Amniotic epithelial cell (primary cell): ENCODE data around the gene ZNF576.
"Not testable (repeated sequence)": the region's sequence is repeated elsewhere in the genome, so short reads cannot be mapped to it uniquely, and the experiment has no call there.

Source experiments
- DNase-seq: peaks from one replicate; pipeline ENCODE4 v3.0.0-alpha.2; 2010; ENCODE audit warnings: low read depth

Gene ZNF576

DNA sequence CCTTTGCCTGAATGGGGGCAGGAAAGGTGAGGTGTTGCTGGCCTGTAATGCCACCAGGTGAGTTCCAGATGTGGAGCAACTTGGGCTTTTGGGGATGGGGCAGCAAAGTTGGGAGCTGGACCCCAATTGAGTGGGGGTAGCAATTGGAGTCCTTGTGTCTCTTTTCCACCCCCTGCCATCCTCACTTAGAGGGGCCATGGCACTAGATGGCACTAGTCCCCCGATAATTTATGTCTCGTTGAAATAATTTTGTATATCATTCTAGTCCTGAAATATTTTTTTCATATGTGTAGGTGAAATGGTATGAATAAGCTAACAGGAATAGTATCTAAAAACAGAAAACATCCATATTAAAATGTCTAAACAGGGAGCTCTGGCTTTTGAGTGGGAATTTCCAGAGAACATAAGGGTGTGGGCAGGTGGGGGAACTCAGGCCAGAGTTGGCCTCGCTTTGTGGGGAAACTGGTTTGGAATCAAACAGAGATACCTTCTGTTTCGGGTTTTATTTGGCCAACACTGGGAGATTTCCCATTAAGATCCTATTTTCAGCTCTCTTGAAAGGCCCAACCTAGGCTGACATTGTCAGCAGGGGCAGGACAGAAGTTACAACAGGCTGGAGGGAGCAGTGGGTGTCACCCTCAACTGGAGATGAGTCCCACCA lies 3.4 kb downstream of the ZNF576 start:
- no peak for DNase-seq

DNA sequence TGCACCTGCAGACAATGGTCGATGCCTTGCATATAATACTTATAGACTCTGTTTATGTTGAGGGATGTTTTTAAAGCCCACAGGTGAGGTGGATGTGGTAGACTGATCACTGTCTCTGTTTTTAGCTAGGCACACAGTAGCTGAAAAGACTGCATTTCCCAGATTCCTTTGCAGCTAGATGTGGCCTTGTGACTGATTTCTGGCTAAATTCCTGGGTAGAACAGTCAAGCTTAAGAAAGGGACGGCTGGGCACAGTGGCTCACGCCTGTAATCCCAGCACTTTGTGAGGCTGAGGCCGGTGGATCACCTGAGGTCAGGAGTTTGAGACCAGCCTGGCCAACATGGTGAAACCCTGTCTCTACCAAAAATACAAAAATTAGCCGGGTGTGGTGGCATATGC lies 3.9 kb downstream of the ZNF576 start:
- DNase-seq, result not testable (repeated sequence)

DNA sequence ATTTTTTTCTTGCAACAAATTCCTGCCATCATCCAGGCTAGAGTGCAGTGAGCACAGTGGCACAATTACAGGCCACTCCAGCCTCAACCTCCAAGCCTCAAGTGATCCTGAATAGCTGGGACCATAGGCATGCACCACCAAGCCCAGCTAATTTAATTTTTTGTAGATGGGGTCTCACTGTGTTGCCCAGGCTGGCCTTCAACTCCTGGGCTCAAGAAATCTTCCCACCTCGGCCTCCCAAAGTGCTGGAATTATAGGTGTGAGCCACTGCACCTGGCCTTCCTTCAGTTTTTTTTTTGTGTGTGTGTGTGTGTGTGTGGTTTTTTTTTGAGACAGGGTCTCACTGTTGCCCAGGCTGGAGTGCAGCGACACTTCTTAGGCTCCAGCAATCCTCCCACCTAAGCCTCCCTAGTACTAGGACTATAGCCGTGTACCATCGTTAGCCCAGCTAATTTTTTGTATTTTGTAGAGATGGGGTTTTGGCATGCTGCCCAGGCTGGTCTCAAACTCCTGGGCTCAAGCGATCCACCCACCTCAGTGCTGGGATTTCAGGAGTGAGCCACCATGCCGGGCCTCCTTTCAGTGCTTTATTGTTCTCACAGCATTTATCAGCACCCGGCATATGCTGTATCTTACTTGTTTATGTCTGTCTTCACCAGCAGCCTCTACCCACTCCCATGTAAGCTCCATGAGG lies 9.6 kb downstream of the ZNF576 start:
- DNase-seq, result no peak

DNA sequence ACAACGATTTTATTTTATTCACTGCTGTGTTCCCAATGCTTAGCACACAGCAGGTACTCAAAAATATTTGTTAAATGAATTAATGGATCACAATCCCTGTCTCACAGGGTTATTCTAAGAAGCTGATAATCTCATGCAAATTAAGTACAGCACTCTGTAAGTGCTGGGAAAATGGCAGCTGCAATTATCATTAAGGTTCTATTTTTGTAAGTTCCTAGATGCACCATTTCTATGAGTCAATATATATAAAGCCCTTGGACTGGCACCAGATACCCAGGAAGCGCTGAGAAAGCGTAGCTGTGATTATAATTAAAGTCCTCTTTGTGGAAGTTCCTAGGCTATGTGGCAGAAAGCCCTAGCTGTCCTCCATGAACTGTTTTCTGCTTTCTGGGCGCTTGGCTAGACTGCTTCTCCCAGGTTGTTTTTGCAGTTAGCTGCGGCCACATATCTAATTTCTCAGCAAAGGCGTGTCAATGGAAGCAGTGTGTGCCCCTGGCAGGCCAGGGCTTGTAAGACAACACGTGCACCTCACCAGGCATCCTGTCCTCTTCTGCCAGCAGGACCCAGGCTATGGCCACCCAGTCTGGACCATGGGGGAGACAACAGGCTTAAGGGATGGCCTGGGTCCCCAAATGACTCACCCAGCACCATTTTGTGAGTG lies 10.3 kb downstream of the ZNF576 start:
- no peak for DNase-seq

DNA sequence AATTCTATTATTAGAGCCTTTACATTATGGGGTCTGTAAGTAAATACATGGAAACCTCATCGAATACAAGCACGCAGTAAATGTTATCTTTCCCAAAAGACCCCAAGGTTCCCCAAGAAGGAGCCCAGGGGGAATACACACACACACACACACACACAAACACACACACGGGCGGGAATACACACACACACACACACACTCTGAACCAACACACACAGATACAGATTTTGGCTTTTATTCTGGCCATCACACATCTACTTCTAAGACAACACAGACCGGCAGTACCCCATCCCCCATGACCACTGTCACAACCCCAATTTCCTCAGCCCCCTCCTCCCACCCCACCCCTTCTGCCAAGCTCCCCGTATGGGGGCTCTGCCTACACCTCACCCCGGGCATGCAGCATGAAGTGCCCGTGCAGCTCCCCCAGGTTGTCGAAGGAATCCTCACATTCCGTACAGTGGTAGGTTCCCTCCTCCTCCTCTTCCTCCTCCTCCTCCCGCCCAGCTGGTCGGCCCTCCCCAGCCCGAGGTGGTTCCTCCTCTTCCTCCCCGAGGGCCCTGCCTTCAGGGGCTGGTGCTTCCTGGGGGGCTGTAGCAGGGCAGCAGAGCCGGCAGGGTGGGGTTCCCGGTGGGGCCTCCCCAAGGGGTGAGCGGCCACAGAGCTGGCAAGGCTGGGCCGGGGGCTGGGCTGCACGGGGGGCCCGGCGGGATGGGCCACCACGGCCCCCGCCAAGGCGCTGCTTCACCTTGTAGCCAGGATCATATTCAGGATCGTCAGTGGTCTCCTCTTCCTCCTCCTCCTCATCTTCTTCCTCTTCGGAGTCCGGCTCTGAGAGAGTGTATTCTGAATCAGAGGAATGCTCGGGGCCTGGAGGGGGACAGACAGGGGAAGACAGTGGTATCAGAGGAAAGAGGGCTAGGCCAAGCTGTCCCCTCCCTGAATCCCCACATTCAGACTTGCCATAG lies 11.1 kb downstream of the ZNF576 start:
- no peak for DNase-seq

DNA sequence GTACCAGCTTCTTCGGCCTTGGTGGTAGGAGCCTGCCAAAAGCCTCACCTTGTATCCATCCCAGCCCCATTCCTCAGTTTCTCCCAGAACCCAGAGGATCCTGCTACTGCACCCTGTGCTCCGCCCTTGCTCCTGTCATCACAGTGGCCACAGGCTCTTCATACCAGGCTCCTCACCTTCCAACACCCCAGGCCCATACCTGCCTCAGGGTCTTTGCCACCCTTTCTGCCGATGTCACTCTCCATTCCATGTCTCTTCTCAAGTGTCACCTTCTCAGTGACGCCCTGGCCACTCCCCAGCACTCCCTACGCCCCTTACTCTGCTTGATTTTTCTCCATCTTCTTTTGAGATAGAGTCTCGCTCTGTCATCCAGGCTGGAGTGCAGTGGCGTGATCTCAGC lies 13.5 kb downstream of the ZNF576 start:
- DNase-seq, result no peak

DNA sequence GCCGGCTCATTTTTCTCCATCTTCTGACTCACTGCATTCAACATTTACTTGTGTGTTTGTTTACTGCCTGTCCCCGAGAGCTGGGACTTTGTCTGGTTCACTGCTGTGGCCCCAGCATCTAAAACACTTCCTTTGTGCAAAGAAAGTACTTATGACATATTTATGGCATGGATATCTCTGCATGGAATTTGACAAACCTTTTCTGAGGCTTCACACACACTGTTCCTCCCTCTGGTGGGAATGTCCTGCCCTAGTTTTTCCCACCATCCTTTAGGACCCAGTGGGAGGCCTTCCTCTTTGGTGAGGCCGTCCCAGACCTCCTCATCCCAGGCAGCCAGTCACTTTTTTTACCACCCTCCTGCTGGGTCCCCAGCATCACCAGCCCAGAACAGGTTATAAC lies 14.1 kb downstream of the ZNF576 start:
- DNase-seq, result peak; percentile 56

DNA sequence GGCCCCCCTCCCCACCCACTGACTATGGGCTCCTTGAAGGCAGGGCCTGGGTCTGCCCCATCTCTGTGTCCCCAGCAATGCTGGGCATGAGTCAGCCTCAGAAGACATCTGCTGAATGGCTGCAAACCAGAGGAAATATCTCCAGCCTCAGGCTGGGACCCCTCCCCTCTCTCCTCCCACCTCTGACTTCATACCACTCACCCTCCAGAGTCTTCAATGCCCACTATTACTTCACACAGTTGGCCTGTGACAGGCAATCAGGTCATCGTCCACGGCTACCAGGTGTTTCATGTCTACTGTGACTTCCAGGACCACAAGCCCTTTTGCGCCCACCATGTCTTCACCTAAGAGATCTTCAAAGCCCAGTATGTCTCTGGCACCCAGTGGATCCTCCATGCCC lies 15.4 kb downstream of the ZNF576 start, which contains the start of gene SRRM5:
SRRM5 (plus strand) TSS at position 301 of the 400 bp plus-strand sequence; CDS start at position 335, 34 bp downstream.
- no peak for DNase-seq

DNA sequence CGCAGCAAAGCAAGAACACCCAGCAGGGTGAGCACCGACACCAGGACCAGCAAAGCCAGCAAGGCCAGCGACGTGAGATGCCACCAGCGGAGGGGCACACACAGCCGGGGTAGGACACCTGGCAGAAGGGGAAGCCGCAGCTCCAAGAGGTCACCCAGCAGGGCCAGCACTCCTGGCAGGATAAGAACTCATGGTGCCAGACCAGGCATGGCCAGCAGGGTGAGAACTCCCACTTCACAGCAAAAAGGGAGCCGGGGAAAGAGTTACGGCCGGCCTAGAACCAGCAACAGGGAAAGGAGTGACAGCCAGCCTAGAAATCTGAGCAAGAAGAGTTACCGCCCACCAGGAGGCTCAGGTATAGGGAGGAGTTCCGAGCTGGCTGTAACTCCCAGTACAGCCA lies 16.0 kb downstream of the ZNF576 start:
- no peak for DNase-seq

DNA sequence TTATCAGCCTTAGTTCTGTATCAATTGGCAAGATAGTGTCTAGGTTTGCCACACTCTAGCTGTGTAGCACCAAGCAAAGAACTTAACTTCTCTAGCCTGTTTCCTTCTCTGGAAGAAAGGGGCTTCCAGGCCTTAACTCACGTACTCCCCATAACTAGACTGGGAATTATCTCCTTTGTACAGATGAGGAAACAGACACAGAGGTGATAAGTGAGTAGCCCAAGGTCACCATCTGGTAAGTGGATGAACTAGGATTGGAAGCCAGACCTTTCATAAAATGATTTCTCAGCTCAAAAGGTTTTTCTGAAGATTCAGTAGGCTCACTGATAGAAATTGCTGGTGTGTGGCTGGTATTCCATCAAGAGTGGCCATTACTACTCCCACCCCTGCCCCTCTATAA lies 19.9 kb downstream of the ZNF576 start:
- no peak for DNase-seq

DNA sequence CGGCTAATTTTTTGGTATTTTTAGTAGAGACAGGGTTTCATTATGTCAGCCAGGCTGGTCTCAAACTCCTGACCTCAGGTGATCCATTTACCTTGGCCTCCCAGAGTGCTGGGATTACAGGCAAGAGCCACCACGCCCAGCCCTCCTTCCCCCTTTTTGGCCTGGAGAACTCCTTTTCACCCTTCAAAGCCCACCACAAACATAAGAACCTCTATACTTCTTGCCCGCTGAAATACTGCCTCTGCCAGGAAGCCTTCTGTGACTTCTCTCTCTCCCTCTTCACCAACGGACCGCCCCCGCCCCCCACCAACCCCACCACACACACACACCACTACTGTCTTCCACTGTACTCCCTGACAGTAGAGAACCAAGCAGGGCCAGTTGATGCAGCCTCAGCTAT lies 20.6 kb downstream of the ZNF576 start:
- no peak for DNase-seq

DNA sequence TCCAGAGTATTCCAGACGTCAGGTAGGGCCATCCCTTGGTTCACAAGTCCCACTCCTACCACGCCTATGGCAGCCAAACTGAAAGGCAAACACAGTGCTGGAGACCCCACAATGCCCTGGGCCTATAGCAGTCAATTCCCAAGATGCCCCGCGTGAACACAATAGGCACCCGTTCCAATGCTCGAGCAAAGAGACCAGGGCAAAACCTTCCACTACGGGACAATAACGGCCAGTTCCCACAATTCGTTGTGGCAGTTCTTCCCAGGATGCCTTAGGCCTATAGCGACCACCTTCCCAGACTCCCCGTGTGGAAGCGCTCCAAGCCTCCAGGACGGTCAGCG lies 22.5 kb downstream of the ZNF576 start:
- DNase-seq, result peak; percentile 22

DNA sequence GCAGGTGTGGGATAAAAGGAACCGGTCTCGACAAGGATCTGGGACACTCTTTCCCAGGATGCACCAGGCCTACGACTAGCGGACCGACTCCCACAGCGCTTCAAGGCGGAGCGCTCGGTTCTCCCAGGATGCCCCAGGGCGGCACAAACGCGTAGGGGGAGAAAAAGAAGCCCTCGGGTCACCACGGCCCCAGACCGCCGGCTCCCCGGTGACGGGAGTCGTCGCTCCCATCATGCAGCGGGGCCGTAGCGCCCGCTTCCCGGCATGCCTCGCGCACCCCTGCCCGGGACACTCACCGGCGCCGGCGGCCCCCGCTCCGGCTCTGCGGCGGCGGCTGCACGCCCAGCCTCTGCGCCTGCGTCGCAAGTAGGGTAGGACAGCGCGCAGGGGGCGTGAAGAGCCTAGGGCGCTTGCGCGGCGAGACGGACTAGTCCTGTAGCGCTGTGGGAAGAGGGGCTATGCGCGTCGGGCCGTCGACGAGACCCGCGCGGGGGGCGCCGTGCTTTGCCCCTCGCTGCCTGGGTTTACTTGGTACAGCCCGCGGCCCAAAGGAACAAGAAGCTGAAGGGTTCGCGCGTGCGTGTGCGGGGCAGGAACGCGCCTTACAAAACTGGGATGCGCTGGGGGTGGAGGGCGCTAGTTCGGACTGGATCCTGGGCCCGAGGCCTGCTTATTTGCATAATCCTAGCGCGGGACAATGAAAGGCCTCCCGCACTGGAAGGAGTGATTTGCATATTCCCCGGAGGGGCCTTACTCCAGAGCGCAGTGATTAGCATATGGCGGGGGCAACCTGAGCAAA lies 23.1 kb downstream of the ZNF576 start, which contains the start of gene ZNF428:
ZNF428 (minus strand) TSS at position 368 of the 799 bp plus-strand sequence. CDS start 5,325 bp downstream, outside the sequence.
- DNase-seq, result peak; percentile 85

DNA sequence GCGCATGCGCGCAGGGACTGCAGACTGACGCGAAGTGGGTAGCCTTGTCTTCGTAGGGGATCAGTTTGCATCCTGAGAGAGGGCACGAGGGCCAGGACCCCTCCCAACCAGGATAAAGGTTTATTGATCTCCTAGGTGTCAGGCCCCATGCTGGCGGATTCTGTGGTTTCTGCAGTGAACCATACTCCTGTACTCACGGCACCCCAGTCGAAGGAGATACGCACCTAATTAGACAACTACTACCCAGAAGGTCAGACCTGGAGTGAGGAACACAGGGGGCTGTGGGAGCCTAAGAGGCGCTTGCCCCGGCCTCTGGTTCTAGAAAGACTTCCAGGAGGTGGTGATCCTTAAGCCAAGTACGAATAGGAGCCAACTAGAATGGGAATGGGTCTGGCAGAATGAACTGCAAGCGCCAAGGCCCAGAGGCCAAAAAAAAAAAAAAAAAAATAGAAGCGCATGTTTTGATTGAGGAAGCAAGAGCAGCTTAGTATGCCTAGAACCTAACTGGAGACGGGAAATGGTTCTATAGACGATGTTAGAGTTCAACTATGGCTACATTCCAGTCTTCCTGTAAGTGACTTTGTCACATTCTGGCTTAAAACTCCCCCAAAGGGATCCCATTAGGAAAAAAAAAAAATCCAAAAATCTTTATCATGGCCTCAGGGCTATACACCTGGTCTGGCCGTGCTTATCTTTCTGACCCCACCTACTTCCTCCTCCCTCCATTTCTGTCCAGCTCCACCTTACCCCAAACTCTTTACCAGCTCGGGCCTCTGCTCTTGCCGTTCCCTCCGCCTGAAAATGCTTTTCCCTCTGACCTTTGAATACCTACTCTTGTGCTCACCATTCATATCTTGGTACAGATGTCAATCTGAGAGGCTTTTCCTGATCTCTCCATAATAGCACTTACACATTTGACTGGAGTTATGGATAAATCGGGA lies 23.9 kb downstream of the ZNF576 start:
- no peak for DNase-seq

DNA sequence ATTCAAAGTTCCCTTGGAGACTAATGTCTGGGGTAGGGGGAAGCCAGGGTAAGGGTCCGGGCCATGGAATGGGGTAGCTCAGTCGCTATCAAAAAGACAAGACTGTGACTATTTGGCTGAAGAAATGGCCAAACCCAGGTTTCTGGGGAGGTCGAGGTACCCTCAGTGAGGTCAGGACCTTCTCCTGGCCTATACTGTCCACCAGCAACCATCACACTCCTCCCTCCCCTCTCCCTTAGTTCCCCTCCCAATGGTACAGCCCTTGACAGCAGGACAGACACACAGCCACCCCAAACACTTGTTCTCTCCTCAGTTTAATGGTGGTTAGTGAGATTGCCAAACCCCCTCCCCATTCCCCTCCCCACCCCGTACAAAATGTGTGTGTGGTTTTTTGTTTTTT lies 25.7 kb downstream of the ZNF576 start:
- no peak for DNase-seq

DNA sequence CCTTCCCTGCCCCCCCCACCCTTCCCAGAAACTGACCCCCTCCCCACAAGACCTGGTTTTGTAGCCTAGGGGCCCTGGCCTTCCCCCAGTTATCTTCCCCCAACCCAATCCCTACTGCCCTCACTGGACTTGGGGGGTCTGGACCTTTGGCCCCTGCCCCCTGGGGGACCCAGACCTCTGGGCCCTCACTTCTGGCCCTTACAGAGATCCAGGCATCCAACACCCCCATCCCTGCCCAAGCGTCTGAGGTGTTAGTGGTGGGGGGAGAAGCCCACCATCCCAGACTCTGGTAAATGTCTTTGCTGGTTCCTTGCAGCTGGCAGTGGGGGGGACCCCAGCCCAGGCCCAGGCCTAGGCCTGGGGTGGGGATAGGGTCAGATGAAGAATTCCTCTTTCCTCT lies 26.6 kb downstream of the ZNF576 start:
- DNase-seq, result no peak

DNA sequence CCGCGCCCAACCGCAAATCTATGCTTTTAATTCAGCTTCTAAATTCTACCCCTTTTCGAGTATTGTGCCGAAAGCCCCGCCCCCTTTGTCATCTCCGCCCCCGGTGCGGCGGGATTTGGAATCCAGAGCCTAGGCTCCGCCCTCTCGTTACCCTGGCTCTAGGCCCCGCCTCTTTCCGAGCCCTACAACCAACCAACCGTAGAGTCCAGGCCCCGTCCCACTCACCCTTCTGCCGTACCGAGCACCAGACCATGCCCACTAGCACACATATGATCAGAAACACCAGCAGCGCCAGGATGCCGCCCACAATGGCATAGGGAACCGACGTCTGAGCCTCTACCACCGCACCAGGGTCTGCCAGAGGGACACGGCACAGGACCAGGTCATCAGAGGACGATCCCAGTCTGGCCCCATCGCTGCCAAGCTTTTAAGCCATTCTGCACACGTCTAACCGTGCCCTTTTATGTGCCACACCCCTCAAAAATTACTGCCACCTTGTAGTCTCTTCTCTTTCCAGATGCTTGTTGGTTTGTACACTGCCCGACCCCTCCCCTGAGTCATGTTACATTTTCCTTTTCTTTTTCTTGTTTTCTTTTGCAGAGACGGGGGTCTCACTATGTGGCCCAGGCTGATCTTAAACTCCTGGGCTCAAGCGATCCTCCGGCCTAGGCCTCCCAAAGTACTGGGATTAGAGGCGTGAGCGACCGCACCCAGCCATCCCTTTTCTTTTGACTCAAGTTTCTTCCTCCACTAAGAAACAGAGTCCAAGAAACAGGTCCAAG lies 27.7 kb downstream of the ZNF576 start:
- no peak for DNase-seq

DNA sequence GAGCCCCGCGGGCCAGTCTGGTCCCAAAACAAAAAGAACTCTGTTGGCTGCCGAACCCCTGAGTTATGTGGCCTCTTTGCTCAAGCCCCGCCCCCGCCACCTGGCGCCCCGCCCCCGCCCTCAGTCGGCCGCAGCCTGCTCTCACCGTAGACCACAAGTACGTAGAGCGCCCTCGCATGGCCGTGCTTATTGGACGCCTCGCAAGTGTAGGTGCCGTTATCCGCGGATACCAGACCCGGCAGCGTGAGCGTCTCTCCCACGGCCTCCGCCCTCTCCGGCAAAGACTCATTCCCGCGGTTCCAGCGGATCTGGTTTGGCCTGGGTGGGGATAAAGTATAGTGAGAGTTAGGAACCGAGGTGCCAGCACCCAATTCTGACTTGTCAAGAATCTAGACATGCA lies 28.5 kb downstream of the ZNF576 start:
- peak; percentile 74 for DNase-seq

DNA sequence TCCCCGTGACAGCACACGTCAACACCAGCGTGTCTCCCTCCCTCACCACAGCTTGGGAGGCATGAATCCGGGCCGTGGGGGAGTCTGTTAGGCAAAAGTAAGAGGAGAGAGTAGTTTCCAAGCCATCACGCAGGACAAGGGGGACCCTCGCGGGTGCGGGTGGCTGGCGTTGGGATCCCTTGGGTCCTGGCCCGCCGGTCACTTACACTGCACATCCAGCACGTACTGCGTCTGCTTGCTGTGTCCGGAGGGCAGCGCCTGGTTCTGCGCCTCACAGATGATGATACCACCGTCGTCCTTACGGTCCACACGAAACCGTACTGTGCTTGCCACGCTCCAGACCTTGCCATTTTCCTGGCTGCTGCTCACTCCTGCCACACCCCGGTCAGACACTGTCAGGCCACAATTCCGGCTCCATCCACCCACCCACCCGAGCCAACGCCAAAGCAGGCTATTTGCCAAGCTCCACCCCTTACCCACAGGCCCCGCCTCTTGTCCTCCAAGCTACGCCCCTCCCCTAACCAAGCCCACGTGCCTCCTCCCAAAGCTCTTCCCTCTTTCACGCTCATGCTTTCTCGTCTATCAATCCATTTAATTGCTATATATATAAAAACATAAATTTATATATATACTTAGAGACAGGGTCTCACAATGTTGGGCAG lies 29.7 kb downstream of the ZNF576 start:
- peak; percentile 38 for DNase-seq
